OCI-LY7 (cell line): Measurements from ENCODE around the gene PRR7.

ENCODE experiments used
- CTCF ChIP-seq: fragments of 200-600 bp; sonication (generic); conservative IDR thresholded peaks from 2 replicates; pipeline ENCODE4 v1.5.1; 2014; ENCODE audit warnings: mild to moderate bottlenecking, antibody characterized with exemption, low read length, moderate library complexity, mixed read lengths
- EZH2phosphoT487 ChIP-seq: fragments of 200-600 bp; sonication (generic); IDR thresholded peaks from 2 replicates; pipeline ENCODE4 v1.6.1; 2018; ENCODE audit warnings: low read depth, borderline replicate concordance, mild to moderate bottlenecking, mixed run types, antibody characterized with exemption, low read length, moderate library complexity, mixed read lengths

- TF ChIP-seq EZH2phosphoT487 (no peak), CTCF (no peak)
Measured at GRCh38 chr5:177477701-177478477, 31.3 kb downstream of the PRR7 start.
